Gastrocnemius medialis (tissue), 4 donors: ENCODE measurements around the gene CHRM1.

ENCODE experiments used
- POLR2A ChIP-seq, 2 donors: fragments of 450-650 bp; IDR thresholded peaks; one replicate each; pipeline ENCODE4 v1.6.1; 2017; ENCODE audit warnings: antibody characterized with exemption in 2 of 2, mild to moderate bottlenecking in 2 of 2, moderate library complexity in 2 of 2
- TF ChIP-seq, protein P1 (sequence below), 5 experiments: fragments of 450-650 bp in 3 of 5; fragments of 200-600 bp in 2 of 5; sonication (generic) in 2 of 5; IDR thresholded peaks in 4 of 5; conservative IDR thresholded peaks in 1 of 5; 1 replicate in 4 of 5; 2 replicates in 1 of 5; pipeline ENCODE4 v1.5.1; 2016 to 2019; ENCODE audit warnings: antibody characterized with exemption in 5 of 5, mild to moderate bottlenecking in 3 of 5, moderate library complexity in 3 of 5

DNA sequence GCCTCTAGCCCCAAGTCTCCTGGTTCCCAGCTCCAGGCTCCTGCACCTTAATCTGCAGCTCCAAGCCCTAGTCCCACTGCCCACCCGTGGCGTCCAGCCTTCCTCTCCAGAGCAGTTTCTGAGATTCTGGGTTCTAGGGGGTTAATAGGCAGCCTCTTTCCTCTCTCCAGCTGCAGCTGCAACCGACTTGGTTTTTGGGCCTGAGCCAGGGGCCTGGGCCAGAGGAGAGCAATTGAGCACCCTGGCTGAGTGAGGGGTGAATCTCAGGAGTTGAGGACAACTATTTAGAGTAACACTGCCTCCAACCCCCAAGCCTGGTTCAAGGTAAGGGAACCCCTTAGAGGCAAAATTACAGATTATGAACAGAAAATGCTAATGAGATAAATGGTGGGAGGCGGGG, 9.0 kb upstream of the CHRM1 start:
- TF ChIP-seq, protein P1, sequence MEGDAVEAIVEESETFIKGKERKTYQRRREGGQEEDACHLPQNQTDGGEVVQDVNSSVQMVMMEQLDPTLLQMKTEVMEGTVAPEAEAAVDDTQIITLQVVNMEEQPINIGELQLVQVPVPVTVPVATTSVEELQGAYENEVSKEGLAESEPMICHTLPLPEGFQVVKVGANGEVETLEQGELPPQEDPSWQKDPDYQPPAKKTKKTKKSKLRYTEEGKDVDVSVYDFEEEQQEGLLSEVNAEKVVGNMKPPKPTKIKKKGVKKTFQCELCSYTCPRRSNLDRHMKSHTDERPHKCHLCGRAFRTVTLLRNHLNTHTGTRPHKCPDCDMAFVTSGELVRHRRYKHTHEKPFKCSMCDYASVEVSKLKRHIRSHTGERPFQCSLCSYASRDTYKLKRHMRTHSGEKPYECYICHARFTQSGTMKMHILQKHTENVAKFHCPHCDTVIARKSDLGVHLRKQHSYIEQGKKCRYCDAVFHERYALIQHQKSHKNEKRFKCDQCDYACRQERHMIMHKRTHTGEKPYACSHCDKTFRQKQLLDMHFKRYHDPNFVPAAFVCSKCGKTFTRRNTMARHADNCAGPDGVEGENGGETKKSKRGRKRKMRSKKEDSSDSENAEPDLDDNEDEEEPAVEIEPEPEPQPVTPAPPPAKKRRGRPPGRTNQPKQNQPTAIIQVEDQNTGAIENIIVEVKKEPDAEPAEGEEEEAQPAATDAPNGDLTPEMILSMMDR (IDR thresholded peaks at IDR 0.05 in 4 of 5, conservative IDR thresholded peaks at IDR 0.05 in 1 of 5), result no peak
- TF ChIP-seq POLR2A (IDR thresholded peaks at IDR 0.05), result no peak
